Mesodermal cell (in vitro differentiated cells): Measurements from ENCODE around the gene EIF2S1.

Experiments
- H3K27ac ChIP-seq: 2 replicates; pipeline ENCODE4 v1.7.0; 2013; ENCODE audit warnings: mild to moderate bottlenecking, low read depth, low read length, moderate library complexity; ENCODE audit not compliant: severe bottlenecking
- H3K36me3 ChIP-seq: 2 replicates; pipeline ENCODE4 v1.7.1; 2013; ENCODE audit warnings: mild to moderate bottlenecking, low read length, moderate library complexity; ENCODE audit not compliant: control insufficient read depth, insufficient read depth
- H3K4me1 ChIP-seq: one replicate; pipeline ENCODE4 v1.7.1; 2013; ENCODE audit warnings: mild to moderate bottlenecking, low read length; ENCODE audit not compliant: insufficient read depth, control insufficient read depth, poor library complexity, severe bottlenecking
- H3K4me3 ChIP-seq: 2 replicates; pipeline ENCODE4 v1.7.0; 2013; ENCODE audit warnings: low read length, control low read depth, mild to moderate bottlenecking; ENCODE audit not compliant: insufficient read depth, poor library complexity, severe bottlenecking; ENCODE audit errors: extremely low read depth
- H3K9me3 ChIP-seq: 2 replicates; pipeline ENCODE4 v1.7.1; 2013; ENCODE audit warnings: mild to moderate bottlenecking, low read length, moderate library complexity; ENCODE audit not compliant: control insufficient read depth
- WGBS, 2 experiments: methylation state at CpG; one replicate each; pipeline ENCODE4 v1.1.5; 2013; ENCODE audit warnings: missing lambda C conversion rate in 2 of 2; ENCODE audit not compliant: insufficient coverage in 2 of 2; 5-methylcytosine and 5-hydroxymethylcytosine counted together

The EIF2S1 gene

GRCh38 chr14:67371247-67372148, 11.4 kb downstream of the EIF2S1 start:
- Histone ChIP-seq H3K9me3 (no peaks in the 10 kb centered on the region), H3K27ac (no peak overlapping the region), H3K36me3 (peaks cover 77% of the 10 kb centered on the region), H3K4me3 (no peak overlapping the region), H3K4me1 (no peaks in the 10 kb centered on the region)
- no CpG with 5 or more reads among the region's 4 CpGs for WGBS, 2 experiments

GRCh38 chr14:67372833-67373232, 12.7 kb downstream of the EIF2S1 start:
- Histone ChIP-seq H3K27ac (no peak overlapping the region), H3K4me1 (no peaks in the 10 kb centered on the region), H3K4me3 (no peak overlapping the region), H3K36me3 (peaks cover 78% of the 10 kb centered on the region), H3K9me3 (no peaks in the 10 kb centered on the region)
- no CpG with 5 or more reads among the region's 1 CpG for WGBS, 2 experiments

- Histone ChIP-seq H3K36me3 (peaks cover 78% of the 10 kb centered on the region), H3K4me1 (no peaks in the 10 kb centered on the region)
- 83% methylated on average over 1 of the region's 2 CpGs; no CpG with 5 or more reads in 1 of the 2 experiments for WGBS, 2 experiments
Measured at GRCh38 chr14:67373347-67373746, 13.2 kb downstream of the EIF2S1 start.

GRCh38 chr14:67377916-67378315, 17.8 kb downstream of the EIF2S1 start:
- Histone ChIP-seq H3K4me3 (no peak overlapping the region), H3K4me1 (no peaks in the 10 kb centered on the region), H3K9me3 (no peaks in the 10 kb centered on the region), H3K36me3 (peaks cover 73% of the 10 kb centered on the region), H3K27ac (no peak overlapping the region)

More at GRCh38 chr14:67373347-67373746, 13.2 kb downstream of the EIF2S1 start:
- H3K9me3 ChIP-seq: no peaks in the 10 kb centered on the region
- no peak overlapping the region for H3K4me3 ChIP-seq
- H3K27ac ChIP-seq: no peak overlapping the region

- Histone ChIP-seq H3K36me3 (peaks cover 59% of the 10 kb centered on the region), H3K4me3 (no peak overlapping the region), H3K9me3 (no peaks in the 10 kb centered on the region), H3K27ac (no peak overlapping the region), H3K4me1 (peaks cover 3% of the 10 kb centered on the region)
- 100% methylated on average over 1 to 2 of the region's 2 CpGs for WGBS, 2 experiments
Measured at GRCh38 chr14:67385120-67385519, 25.0 kb downstream of the EIF2S1 start.

GRCh38 chr14:67385618-67386017, 25.5 kb downstream of the EIF2S1 start:
- Histone ChIP-seq H3K27ac (no peak overlapping the region), H3K9me3 (no peaks in the 10 kb centered on the region), H3K4me3 (no peak overlapping the region), H3K4me1 (peaks cover 3% of the 10 kb centered on the region), H3K36me3 (peaks cover 58% of the 10 kb centered on the region)
- WGBS, 2 experiments: 100% methylated on average over 1 of the region's 2 CpGs

- H3K4me3 ChIP-seq: no peak overlapping the region
- no CpG with 5 or more reads among the region's 2 CpGs for WGBS, 2 experiments
- H3K4me1 ChIP-seq: peaks cover 3% of the 10 kb centered on the region
- no peaks in the 10 kb centered on the region for H3K9me3 ChIP-seq
- H3K36me3 ChIP-seq: peaks cover 46% of the 10 kb centered on the region
- no peak overlapping the region for H3K27ac ChIP-seq
Measured at GRCh38 chr14:67387195-67387594, 27.1 kb downstream of the EIF2S1 start.

- Histone ChIP-seq H3K27ac (no peak overlapping the region), H3K4me3 (no peak overlapping the region), H3K36me3 (peaks cover 27% of the 10 kb centered on the region), H3K4me1 (peaks cover 3% of the 10 kb centered on the region), H3K9me3 (no peaks in the 10 kb centered on the region)
- 100% methylated on average over 1 to 2 of the region's 3 CpGs for WGBS, 2 experiments
Measured at GRCh38 chr14:67389275-67389674, 29.1 kb downstream of the EIF2S1 start.

- Histone ChIP-seq H3K4me3 (no peak overlapping the region), H3K4me1 (peaks cover 5% of the 10 kb centered on the region), H3K36me3 (peaks cover 21% of the 10 kb centered on the region), H3K27ac (no peak overlapping the region), H3K9me3 (no peaks in the 10 kb centered on the region)
- WGBS, 2 experiments: 83 to 90% methylated on average over 1 of the region's 1 CpG
Measured at GRCh38 chr14:67389811-67390534, 29.8 kb downstream of the EIF2S1 start.

- Histone ChIP-seq H3K27ac (no peak overlapping the region), H3K9me3 (no peaks in the 10 kb centered on the region)
- WGBS, 2 experiments: 83 to 85% methylated on average over 5 of the region's 6 CpGs
Measured at GRCh38 chr14:67391268-67391667, 31.1 kb downstream of the EIF2S1 start.

GRCh38 chr14:67392123-67392522, 32.0 kb downstream of the EIF2S1 start:
- WGBS, 2 experiments: 90 to 95% methylated on average over 3 of the region's 3 CpGs
- H3K27ac ChIP-seq: no peak overlapping the region
- H3K4me1 ChIP-seq: peaks cover 21% of the 10 kb centered on the region
- H3K4me3 ChIP-seq: no peak overlapping the region
- no peaks in the 10 kb centered on the region for H3K9me3 ChIP-seq
- peaks cover 4% of the 10 kb centered on the region for H3K36me3 ChIP-seq

More at GRCh38 chr14:67391268-67391667, 31.1 kb downstream of the EIF2S1 start:
- Histone ChIP-seq H3K36me3 (peaks cover 9% of the 10 kb centered on the region), H3K4me3 (no peak overlapping the region), H3K4me1 (peaks cover 17% of the 10 kb centered on the region)
